ENCODE data around the gene ACSBG1.
"Not testable (repeated sequence)": the region's sequence is repeated elsewhere in the genome, so short reads cannot be mapped to it uniquely, and the experiment has no call there.

Gene ACSBG1

DNA sequence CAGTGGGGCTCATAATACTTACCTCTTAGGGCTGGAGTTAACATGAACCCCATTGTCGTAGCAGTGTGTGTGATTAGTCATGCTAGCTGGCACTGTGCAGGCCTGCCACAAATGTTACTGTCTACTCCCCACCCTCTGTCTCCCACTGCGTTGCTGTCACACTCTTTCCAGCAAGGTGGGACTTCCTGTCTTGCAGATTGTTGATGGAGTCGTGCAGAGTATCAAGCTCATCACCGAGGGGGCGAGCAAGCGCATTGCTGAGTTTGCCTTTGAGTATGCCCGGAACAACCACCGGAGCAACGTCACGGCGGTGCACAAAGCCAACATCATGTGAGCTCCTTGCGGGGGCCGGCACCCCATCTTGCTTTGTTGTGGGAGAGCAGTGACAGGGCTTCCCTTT, 72.3 kb downstream of the ACSBG1 start:
- no peak for FAIRE-seq

- no peak for FAIRE-seq
Observed at GRCh38 chr15:78159395-78159794, 75.0 kb downstream of the ACSBG1 start.

- FAIRE-seq = no peak
Observed at GRCh38 chr15:78157203-78157602, 77.2 kb downstream of the ACSBG1 start.

DNA sequence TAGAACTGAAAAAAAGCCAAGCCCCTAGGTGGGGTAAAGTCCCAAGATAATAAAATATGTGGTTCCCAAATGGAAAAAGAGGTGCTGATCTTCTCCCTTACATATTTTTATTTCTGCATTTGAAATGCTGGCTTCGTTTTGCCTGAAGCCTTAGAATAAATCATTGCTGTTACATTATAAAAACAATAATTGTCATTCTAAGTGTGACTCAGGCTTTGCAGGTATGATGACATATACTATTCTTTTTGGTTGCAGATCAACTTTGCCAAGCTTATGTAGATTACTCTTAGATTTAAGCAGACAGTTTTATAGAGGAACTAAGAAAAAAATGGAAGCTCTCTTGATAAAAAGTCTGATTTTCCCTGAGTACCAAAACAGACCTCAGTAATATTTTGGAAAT, 77.7 kb downstream of the ACSBG1 start:
- FAIRE-seq = no peak

DNA sequence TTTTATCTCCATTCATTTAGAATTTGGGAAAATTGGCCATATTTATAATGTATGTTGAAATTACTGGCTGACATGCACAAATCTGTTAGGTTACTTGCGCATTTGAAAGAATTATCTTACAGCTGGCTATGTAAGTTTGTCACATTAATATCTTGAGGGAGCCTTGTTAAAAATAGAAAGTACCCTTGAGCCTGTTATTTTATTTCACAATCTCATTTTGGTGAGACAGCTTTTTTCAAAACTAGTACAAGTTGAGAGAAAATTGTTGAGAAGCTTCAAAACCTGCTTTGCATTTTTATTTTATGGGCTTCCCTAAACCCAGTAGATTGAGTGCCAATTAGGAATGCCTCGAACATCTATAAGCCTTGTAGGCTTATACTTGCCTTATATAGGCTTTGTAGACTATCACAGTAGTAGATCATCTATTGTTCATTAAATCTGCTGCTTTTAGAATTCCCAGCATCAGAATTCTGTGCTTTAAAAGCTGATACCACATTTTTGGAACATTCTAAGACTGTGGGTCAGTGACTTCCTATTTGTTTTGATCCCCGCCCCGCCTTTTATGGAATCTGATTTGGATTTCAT, 78.9 kb downstream of the ACSBG1 start:
- no peak for FAIRE-seq

GRCh38 chr15:78154955-78155354, 79.4 kb downstream of the ACSBG1 start:
- no peak for FAIRE-seq

GRCh38 chr15:78151075-78151474, 83.3 kb downstream of the ACSBG1 start:
- not testable (repeated sequence) for FAIRE-seq

- no peak for FAIRE-seq
Observed at GRCh38 chr15:78149805-78150751, 84.3 kb downstream of the ACSBG1 start.

- FAIRE-seq = no peak
Observed at GRCh38 chr15:78149068-78149804, 85.1 kb downstream of the ACSBG1 start, which contains the start of gene IDH3A. Gene IDH3A (plus strand): TSS chr15:78149362. CDS start chr15:78149404, 42 bp downstream.

DNA sequence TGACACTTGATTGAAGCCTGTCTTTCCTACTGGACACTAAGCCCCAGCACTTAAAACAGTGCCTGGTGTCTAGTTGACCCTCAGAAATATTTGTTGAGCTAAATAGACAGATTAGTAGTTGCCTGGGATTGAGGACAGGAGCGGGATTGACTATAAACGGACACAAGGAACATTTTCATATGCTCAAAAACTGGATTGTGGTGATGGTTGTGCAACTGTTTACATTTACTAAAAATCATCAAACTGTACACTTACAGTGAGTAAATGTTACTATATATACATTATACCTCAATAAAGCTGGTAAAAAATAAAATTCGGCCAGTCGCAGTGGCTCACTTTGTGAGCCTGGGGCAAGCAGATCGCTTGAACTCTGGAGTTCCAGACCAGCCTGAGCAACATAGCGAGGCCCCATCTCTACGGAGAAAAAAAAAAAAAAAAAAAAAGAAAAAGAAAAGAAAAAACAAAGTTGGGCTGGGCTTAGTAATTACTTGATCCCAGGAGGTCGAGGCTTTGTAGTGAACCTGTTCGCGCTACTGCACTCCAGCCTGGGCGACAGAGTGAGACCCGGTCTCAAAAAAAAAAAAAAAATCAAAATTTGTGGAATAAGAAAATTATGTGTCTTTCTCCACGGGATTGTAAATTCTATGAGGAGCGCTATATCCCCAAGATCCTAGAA, 85.8 kb downstream of the ACSBG1 start:
- FAIRE-seq = no peak

DNA sequence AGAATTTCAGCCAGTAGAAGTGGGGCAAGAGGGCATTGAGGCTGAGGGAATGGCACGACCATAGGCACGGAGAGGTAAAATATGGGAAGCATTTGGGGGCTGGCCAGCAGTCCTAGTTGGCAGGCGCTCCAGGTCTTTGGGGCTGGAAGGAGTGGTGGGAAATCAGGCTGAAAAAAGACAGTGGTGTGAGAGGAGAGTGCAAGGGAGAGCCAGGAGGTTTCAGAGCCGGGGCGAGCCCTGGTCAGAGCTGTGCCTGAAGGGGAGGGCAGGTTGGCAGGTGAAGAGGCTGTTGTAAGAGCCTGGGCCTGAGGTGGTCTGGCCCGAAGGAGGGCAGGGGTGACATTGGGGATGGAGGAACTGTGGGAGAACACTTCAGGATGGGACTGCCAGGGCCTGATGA, 86.8 kb downstream of the ACSBG1 start:
- no peak for FAIRE-seq

DNA sequence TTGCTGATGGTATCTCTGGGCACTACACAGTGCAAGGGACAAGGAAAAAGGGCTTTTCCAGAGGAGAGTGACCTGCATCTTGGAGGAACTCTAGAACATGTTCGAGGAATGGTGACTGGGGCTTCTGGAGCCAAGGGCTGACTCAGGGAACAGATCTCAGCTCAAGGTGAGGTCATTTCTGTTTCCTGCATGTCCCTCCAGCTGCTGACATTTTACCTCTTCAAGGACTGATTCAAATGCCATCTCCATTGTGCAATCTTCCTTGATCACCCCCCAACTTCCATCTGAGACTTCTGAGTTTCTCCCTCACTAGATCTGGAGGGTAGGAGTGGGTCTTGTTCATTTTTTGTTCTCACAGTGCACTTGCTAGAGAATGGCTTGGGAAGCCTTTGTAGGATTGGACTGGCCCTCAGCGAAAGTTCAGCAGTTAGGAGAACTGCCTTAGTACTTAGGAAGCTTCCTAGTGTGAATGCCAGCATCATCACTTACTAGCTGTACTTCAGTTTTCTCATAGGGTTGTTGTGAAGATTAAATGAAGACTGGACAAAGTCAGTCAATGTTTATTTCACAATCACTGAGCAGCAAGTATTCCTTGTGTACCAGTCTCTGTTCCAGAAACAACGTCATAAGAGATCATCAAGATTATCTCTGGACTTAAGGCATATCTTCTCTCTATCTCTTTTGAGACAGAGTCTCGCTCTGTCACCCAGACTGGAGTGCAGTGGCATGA, 87.8 kb downstream of the ACSBG1 start:
- FAIRE-seq = no peak

GRCh38 chr15:78142332-78142731, 92.0 kb downstream of the ACSBG1 start:
- FAIRE-seq = no peak

DNA sequence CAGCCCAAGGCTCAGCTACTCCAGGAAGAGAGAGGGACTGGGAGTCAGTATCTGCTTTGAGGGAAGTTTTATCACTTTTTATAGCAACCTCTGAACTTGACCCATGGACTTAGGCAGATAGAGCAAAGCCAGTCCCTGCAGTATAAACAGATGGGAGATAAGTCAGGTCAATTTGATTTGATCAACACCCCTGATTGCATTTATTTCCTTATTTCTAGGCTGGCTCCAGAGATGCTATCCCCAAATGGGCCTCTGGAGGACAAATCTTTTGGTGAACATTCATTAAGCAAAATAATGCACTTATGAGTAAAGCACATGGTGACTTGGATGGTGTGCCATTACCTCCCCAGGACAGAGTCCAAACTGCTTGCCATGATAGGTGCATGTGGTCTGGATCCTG, 94.1 kb downstream of the ACSBG1 start:
- no peak for FAIRE-seq

DNA sequence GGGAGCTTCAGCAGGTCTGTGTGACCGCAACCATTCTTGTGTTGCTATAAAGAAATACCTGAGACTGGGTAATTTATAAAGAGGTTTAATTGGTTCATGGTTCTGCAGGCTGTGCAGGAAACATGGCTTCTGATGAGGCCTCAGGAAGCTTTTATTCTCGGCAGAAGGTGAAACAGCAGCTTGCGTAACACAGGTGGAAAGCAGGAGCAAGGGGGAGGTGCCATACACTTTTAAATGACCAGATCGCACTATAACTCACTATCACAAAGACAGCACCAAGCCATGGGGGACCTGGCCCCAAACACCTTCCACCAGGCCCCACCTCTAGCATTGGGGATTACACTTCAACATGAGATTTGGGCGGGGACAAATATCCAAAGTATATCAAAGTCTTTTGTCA, 94.8 kb downstream of the ACSBG1 start:
- no peak for FAIRE-seq

GRCh38 chr15:78133801-78134200, 100.6 kb downstream of the ACSBG1 start:
- FAIRE-seq = no peak

- no peak for FAIRE-seq
Observed at GRCh38 chr15:78131295-78132061, 102.9 kb downstream of the ACSBG1 start, which contains the start of gene CIB2. Gene CIB2 (minus strand): TSS chr15:78131445. CDS start chr15:78131215, 230 bp downstream.

- FAIRE-seq = no peak
Observed at GRCh38 chr15:78130466-78131294, 103.7 kb downstream of the ACSBG1 start.

GRCh38 chr15:78129751-78130287, 104.5 kb downstream of the ACSBG1 start:
- no peak for FAIRE-seq

Measured in endometrium (tissue), 2 donors.